ENCODE data around the gene COPB2. TPM values are rescaled to one million over a fixed set of nuclear protein-coding genes. Genes with fewer than 3 reads are reported as not detected.

Gene COPB2
- polyA plus RNA-seq, 1 donor = 78.9 TPM

DNA sequence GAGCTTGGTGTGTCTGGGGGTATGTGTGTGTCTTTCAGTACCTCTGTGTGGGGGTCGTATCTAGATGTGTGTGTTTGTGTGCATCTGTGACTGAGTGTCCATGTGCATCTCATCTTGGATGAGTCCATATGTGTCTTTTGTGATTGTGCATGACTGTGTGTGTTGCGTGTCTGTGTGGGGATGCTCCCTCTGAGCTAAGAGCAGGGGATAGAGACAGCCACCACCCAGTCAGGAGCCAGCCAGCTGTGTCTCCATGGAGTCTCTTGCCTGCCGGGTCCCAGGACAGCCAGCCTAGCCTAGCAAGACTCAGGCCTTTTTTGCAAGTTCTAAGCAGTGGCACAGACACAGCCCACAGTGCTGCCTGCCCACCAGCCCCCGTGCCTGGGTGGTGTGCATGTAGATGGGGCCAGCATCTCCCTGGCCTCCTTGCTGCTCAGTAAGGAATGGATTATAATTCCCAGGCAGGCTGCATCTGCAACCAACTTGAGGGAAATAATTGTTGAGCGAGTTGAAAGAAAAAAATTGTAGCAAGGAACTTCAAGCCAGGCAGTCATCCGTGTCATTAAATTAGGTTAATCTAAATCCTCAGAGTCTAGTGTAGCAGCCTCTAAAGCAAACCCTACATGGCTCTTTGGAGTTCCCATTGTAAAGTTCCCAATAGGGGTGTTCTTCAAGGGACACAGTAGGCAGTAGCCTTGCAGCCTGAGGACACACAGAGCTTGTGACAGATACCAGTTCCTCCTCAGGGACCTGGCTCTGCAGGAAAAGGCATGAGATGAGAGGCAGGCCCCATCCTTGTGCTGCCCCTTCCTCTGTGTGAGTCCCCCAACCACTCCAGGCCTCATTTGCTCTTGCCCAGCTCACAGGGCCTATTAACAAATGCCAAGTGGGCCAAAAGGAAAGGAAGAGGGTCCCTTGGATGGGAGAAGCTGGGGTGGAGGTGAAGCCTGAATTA is 81.6 kb downstream of the COPB2 start:
- DNase-seq = no peak

Other genes with a start within 250 kb of the COPB2 start
- gene MRPS22, start 45.6 kb downstream of the COPB2 start, polyA plus RNA-seq (ENCODE audit: insufficient read length) = 47.7 TPM
- not detected for gene RBP2, start 86.9 kb upstream of the COPB2 start, polyA plus RNA-seq (ENCODE audit: insufficient read length)
- gene RBP1, start 150.1 kb upstream of the COPB2 start, polyA plus RNA-seq (ENCODE audit: insufficient read length) = 81.1 TPM

Data from hindlimb muscle (tissue), 1 donor.